Measurements from ENCODE around the gene SPAG6. TPM values are rescaled to one million over a fixed set of nuclear protein-coding genes. Genes with fewer than 3 reads are reported as not detected.

Gene SPAG6
- total and polyA plus RNA-seq, 8 donors = 1.4 to 14.0 (median 7.4) TPM; not detected in 1

- no peaks in the 10 kb centered on the region for H3K9me3 ChIP-seq
- no peaks in the 10 kb centered on the region for H3K36me3 ChIP-seq
- no peak overlapping the region for H3K4me3 ChIP-seq
- no peak for TF ChIP-seq CTCF (IDR thresholded peaks at IDR 0.05)
- no peaks in the 10 kb centered on the region for H3K4me1 ChIP-seq
- no peak for DNase-seq
- no peak for ATAC-seq
- intact Hi-C loops (cut with DNase I) = no loop called here
- peaks cover 0 to 19% of the 10 kb centered on the region in 2 donors for H3K27me3 ChIP-seq
- no peak overlapping the region for H3K27ac ChIP-seq
Measured at GRCh38 chr10:22466763-22467334, 121.6 kb downstream of the SPAG6 start.

Other genes with a start within 250 kb of the SPAG6 start
- gene EBLN1, start 127.5 kb upstream of the SPAG6 start, total RNA-seq = not detected
- not detected for gene EBLN1, start 127.5 kb upstream of the SPAG6 start, polyA plus RNA-seq (ENCODE audit: insufficient read length in 6 of 6)
- gene COMMD3, start 29.1 kb upstream of the SPAG6 start, total RNA-seq = 10 to 100 TPM; 54.3 to 55.0 TPM
- gene COMMD3, start 29.1 kb upstream of the SPAG6 start, polyA plus RNA-seq (ENCODE audit: insufficient read length in 6 of 6) = 10 to 100 TPM; 67.5 to 88.7 (median 72.6) TPM
- gene BMI1, start 24.4 kb upstream of the SPAG6 start, total RNA-seq = 10 to 100 TPM; 42.3 to 47.5 TPM
- 100 to 1,000 TPM in 3 of 6 donors, 10 to 100 TPM in 3; 89.4 to 112 (median 102) TPM for gene BMI1, start 24.4 kb upstream of the SPAG6 start, polyA plus RNA-seq (ENCODE audit: insufficient read length in 6 of 6)